ENCODE measurements around the gene SLC22A23. TPM values are rescaled to one million over a fixed set of nuclear protein-coding genes. Genes with fewer than 3 reads are reported as not detected.

Gene SLC22A23
- total and polyA plus RNA-seq, 2 of the 4 experiments (the other 2 are of a cell fraction), result 0.72 to 1.6 TPM

DNA sequence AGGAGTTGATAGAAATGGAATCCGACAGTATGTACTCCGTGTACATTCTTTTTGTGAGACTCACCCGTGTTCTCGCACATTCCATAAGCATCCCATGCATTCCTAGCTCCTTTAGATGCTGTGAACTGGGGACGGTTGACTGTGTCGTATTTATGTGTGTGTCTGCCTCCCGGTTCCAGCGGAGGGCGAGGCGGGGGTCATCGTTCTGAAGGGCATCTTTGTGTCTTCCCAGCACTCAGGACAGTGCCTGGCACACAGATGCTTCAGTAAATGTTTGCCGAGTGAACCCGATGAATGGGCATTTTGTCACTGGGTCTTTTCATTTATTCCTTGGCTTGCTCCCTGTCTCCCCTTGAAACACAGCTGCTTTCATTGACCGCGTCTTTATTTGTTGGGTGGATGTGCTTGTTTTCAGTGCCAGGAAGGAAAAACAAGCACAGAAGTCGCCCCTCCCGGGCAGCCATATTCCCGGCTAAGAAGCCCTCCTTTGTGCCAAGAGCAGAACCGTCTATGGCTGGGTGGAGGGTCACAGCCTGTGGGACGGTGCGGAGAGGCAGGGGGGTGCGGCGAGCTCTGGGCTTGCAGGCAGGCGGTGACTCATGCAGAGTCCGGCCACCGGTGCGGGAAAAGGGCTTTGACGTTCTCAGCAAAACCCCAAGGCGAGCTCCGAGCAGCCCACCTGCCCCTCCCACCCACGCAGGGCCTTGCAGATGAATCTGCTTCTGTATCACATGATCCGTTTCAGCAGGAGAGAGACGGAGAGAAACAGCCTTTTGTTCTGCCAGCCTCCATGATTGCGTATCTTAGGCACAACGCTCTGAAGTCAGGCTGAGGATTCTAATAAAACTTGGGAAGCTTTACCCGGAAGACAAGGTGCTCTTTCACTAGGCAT lies 209.3 kb downstream of the SLC22A23 start:
- peaks cover 13% of the 10 kb centered on the region for H3K4me1 ChIP-seq (ENCODE audit: control insufficient read depth, insufficient read depth, low read length)
- no peaks in the 10 kb centered on the region for H4K20me1 ChIP-seq (ENCODE audit: insufficient read depth, low read length)
- peak overlapping the region; percentile 83 for H2BK15ac ChIP-seq (ENCODE audit: low read depth, low read length)
- DNase-seq (peak; percentile 97), ATAC-seq (ENCODE audit: low read depth) (peak; percentile 84)
- in situ Hi-C loops (cut with MboI; ENCODE audit: low sequenced_read_pairs), result no loop called here
- H2AK9ac ChIP-seq (replicated peaks; ENCODE audit: low read depth, low read length, poor library complexity), result peak overlapping the region; percentile 98
- H3K9me1 ChIP-seq (ENCODE audit: insufficient read depth, low read length), result peaks cover 10% of the 10 kb centered on the region
- no peaks in the 10 kb centered on the region for H3K79me1 ChIP-seq (ENCODE audit: low read depth in 1 of 2, low read length in 2 of 2)
- dilution Hi-C loops (cut with HindIII; ENCODE audit: low sequenced_read_pairs, unreplicated experiment), result no loop called here
- H2BK120ac ChIP-seq (ENCODE audit: low read depth, low read length), result peak overlapping the region; percentile 92
- peak overlapping the region; percentile 45 for H3K4me2 ChIP-seq (ENCODE audit: low read depth, low read length)
- peak overlapping the region; percentile 96 for H3K18ac ChIP-seq (ENCODE audit: low read depth, low read length)
- peak overlapping the region; percentile 80 for H2BK20ac ChIP-seq (ENCODE audit: low read depth, low read length)
- H3K56ac ChIP-seq (ENCODE audit: extremely low read depth, insufficient read depth, low read length), result peak overlapping the region; percentile 86
- no peaks in the 10 kb centered on the region for H3K36me3 ChIP-seq (ENCODE audit: control insufficient read depth, insufficient read depth, low read length)
- H2AFZ ChIP-seq (replicated peaks; ENCODE audit: low read length, poor library complexity), result peak overlapping the region; percentile 88
- H2BK5ac ChIP-seq (ENCODE audit: low read depth, low read length, poor library complexity, severe bottlenecking), result peak overlapping the region; percentile 93
- BruUV-seq (replicated peaks), result no TSS peak
- peak overlapping the region; percentile 97 for H3K4ac ChIP-seq (ENCODE audit: low read depth, low read length)
- peaks cover 3% of the 10 kb centered on the region; the same call in 1 of the 2 replicates for H3K9me3 ChIP-seq (ENCODE audit: control insufficient read depth, insufficient read depth, low read length)
- peak overlapping the region; percentile 96 for H2AK5ac ChIP-seq (ENCODE audit: low read depth, low read length)
- H3K4me3 ChIP-seq (ENCODE audit: insufficient read depth, low read depth, low read length), result peak overlapping the region; percentile 20; the same call in 1 of the 2 replicates
- H4K91ac ChIP-seq (ENCODE audit: insufficient read depth, low read depth, low read length), result peak overlapping the region; percentile 97
- peak overlapping the region; percentile 66 to 99 for H4K8ac ChIP-seq (ENCODE audit: low read depth in 2 of 2, low read length in 2 of 2)
- peak overlapping the region; percentile 79 for H3K9ac ChIP-seq (ENCODE audit: low read depth, low read length)
- POLR2A ChIA-PET (ENCODE audit: unreplicated experiment), result interaction anchor here (0.6 to 1.6 kb wide), 3 partner anchors 12 to 90 kb away, joined by 3 to 5 read pairs (median 4); partner anchors contain the start of gene TUBB2A
- H3K23ac ChIP-seq (ENCODE audit: low read depth, low read length), result peak overlapping the region; percentile 87
- no peaks in the 10 kb centered on the region for H3K27me3 ChIP-seq (ENCODE audit: control insufficient read depth, insufficient read depth, low read length)
- H4K5ac ChIP-seq (ENCODE audit: low read depth, low read length), result peak overlapping the region; percentile 98
- peak overlapping the region; percentile 73 for H3K27ac ChIP-seq (ENCODE audit: insufficient read depth, low read length)
- peak overlapping the region; percentile 96 for H3K14ac ChIP-seq (replicated peaks; ENCODE audit: low read depth, low read length)
- intact Hi-C loops (cut with micrococcal nuclease), result loop anchor here (1.0 kb wide), 3 partner anchors 16 to 85 kb away; no protein-coding TSS in a partner anchor
- CTCF ChIA-PET, result interaction anchor here (0.6 to 1.5 kb wide), 6 partner anchors 15 to 634 kb away, joined by 3 to 7 read pairs (median 4); partner anchors contain the start of gene TUBB2A
- WGBS, 2 experiments (ENCODE audit: extremely low coverage in 2 of 2, insufficient read length in 1 of 2), result 24% methylated on average over 10 of the region's 36 CpGs; no CpG with 5 or more reads in 1 of the 2 experiments
- TF ChIP-seq POLR2A (IDR thresholded peaks at IDR 0.05; ENCODE audit: low read depth, low read length), result 0 out of 2 replicates have a peak, but pooled peaks have one; percentile 18
- peak; percentile 47 for TF ChIP-seq BHLHE40 (IDR thresholded peaks at IDR 0.05; ENCODE audit: low read depth, low read length)
- no peak for TF ChIP-seq CHD1 (IDR thresholded peaks at IDR 0.05; ENCODE audit: low read depth, low read length)
- TF ChIP-seq MXI1 (IDR thresholded peaks at IDR 0.05; ENCODE audit: borderline replicate concordance, low read depth, low read length), result peak; percentile 38; the same call in 1 of the 2 replicates
- no peak for TF ChIP-seq CEBPB (IDR thresholded peaks at IDR 0.05; ENCODE audit: low read depth, low read length)
- peak; percentile 13; the same call in 1 of the 2 replicates for TF ChIP-seq MAFK (IDR thresholded peaks at IDR 0.05; ENCODE audit: low read depth, low read length)
- peak; percentile 19; the same call in 1 of the 2 replicates for TF ChIP-seq SMC3 (IDR thresholded peaks at IDR 0.05; ENCODE audit: low read depth, low read length)
- peak; percentile 85 for TF ChIP-seq FOS (IDR thresholded peaks at IDR 0.05; ENCODE audit: low read depth, low read length)
- TF ChIP-seq, protein P1, sequence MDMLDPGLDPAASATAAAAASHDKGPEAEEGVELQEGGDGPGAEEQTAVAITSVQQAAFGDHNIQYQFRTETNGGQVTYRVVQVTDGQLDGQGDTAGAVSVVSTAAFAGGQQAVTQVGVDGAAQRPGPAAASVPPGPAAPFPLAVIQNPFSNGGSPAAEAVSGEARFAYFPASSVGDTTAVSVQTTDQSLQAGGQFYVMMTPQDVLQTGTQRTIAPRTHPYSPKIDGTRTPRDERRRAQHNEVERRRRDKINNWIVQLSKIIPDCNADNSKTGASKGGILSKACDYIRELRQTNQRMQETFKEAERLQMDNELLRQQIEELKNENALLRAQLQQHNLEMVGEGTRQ (IDR thresholded peaks at IDR 0.05; ENCODE audit: low read depth, low read length), result peak; percentile 84
- TF ChIP-seq MAZ (IDR thresholded peaks at IDR 0.05; ENCODE audit: borderline replicate concordance, low read depth, low read length), result peak; percentile 42; the same call in 1 of the 2 replicates
- TF ChIP-seq RCOR1 (IDR thresholded peaks at IDR 0.05; ENCODE audit: insufficient replicate concordance, low read length), result no peak
